Prostate gland (tissue), 2 donors: ENCODE results near the gene VASP. TPM values are rescaled to one million over a fixed set of nuclear protein-coding genes. Genes with fewer than 3 reads are reported as not detected.

Experiments used
- DNase-seq: peaks from one replicate; pipeline ENCODE4 v3.0.0-alpha.2; 2019; ENCODE audit warnings: low spot score
- H3K27ac ChIP-seq, 2 donors: fragments of 200-600 bp; sonication (generic); 2 replicates each; pipeline ENCODE4 v1.5.1; 2017 to 2019
- H3K27me3 ChIP-seq: fragments of 200-600 bp; sonication (generic); replicated peaks from 2 replicates; pipeline ENCODE4 v1.5.1; 2019; ENCODE audit not compliant: insufficient read depth
- H3K36me3 ChIP-seq, 2 donors: fragments of 200-600 bp; sonication (generic); 1 replicate in 1 of 2; 2 replicates in 1 of 2; pipeline versions ENCODE4 v1.5.1 to v1.8.1; 2017 to 2019
- H3K4me1 ChIP-seq: fragments of 200-600 bp; sonication (generic); replicated peaks from 2 replicates; pipeline ENCODE4 v1.5.1; 2019
- H3K4me3 ChIP-seq, 2 donors: fragments of 200-600 bp; sonication (generic); 2 replicates each; pipeline ENCODE4 v1.5.1; 2017 to 2019
- H3K9me3 ChIP-seq: fragments of 200-600 bp; sonication (generic); 2 replicates; pipeline ENCODE4 v1.5.1; 2017
- CTCF ChIP-seq, 4 experiments: fragments of 200-600 bp in 2 of 4; fragments of 450-650 bp in 2 of 4; sonication (generic) in 2 of 4; IDR thresholded peaks; 1 replicate in 3 of 4; 2 replicates in 1 of 4; pipeline ENCODE4 v1.5.1; 2016 to 2019; ENCODE audit warnings: antibody characterized with exemption in 4 of 4, mild to moderate bottlenecking in 2 of 4, moderate library complexity in 2 of 4
- POLR2A ChIP-seq: fragments of 450-650 bp; IDR thresholded peaks from one replicate; pipeline ENCODE4 v1.6.1; 2016; ENCODE audit warnings: antibody characterized with exemption, mild to moderate bottlenecking
- POLR2AphosphoS5 ChIP-seq: sonication (generic); formaldehyde crosslinking; IDR thresholded peaks from one replicate; pipeline ENCODE4 v1.6.1; 2017; ENCODE audit warnings: antibody characterized with exemption
- WGBS: methylation state at CpG from one replicate; pipeline ENCODE4 v1.1.5; 2018; 5-methylcytosine and 5-hydroxymethylcytosine counted together
- intact Hi-C: fragments of 100-400 bp; cut with DNase I; formaldehyde crosslinking; loops from one replicate; pipeline ENCODE4 v1.14.2; 2022
- total RNA-seq, 2 donors: library from RNA; depleted of rRNA; stranded (reverse); fragments of >200 nt; gene quantifications; one replicate each; pipeline ENCODE4 v1.1.0, GENCODE V29; 2016

The VASP gene
- total RNA-seq, 2 donors from 2014 or later: 82.7 to 119 TPM

GRCh38 chr19:45473682-45474605, 33.3 kb upstream of the VASP start:
- no peaks in the 10 kb centered on the region for H3K36me3 ChIP-seq
- no peak overlapping the region for H3K4me3 ChIP-seq
- DNase-seq: no peak
- no peak for TF ChIP-seq POLR2A
- no peak for TF ChIP-seq CTCF (IDR thresholded peaks at IDR 0.05)
- no peak for TF ChIP-seq POLR2AphosphoS5
- H3K27me3 ChIP-seq: no peaks in the 10 kb centered on the region
- 77% methylated on average over 27 of the region's 27 CpGs for WGBS
- intact Hi-C loops: no loop called here
- no peak overlapping the region for H3K27ac ChIP-seq
- H3K9me3 ChIP-seq: no peaks in the 10 kb centered on the region
- H3K4me1 ChIP-seq: peaks cover 4% of the 10 kb centered on the region

GRCh38 chr19:45474606-45475521, 32.4 kb upstream of the VASP start:
- TF ChIP-seq CTCF (IDR thresholded peaks at IDR 0.05) (no peak), POLR2A (no peak), POLR2AphosphoS5 (no peak)
- no peaks in the 10 kb centered on the region for H3K27me3 ChIP-seq
- intact Hi-C loops: no loop called here
- no peak overlapping the region for H3K4me3 ChIP-seq
- no peak overlapping the region for H3K27ac ChIP-seq
- H3K9me3 ChIP-seq: no peaks in the 10 kb centered on the region
- peaks cover 3% of the 10 kb centered on the region for H3K4me1 ChIP-seq
- WGBS: 52% methylated on average over 28 of the region's 28 CpGs
- no peaks in the 10 kb centered on the region for H3K36me3 ChIP-seq
- DNase-seq: no peak

GRCh38 chr19:45475537-45476291, 31.6 kb upstream of the VASP start:
- intact Hi-C loops: no loop called here
- no peak for DNase-seq
- Histone ChIP-seq H3K4me1 (no peaks in the 10 kb centered on the region), H3K27me3 (no peaks in the 10 kb centered on the region), H3K36me3 (no peaks in the 10 kb centered on the region), H3K27ac (no peak overlapping the region), H3K9me3 (no peaks in the 10 kb centered on the region), H3K4me3 (no peak overlapping the region)
- WGBS: 82% methylated on average over 6 of the region's 6 CpGs
- TF ChIP-seq POLR2A (no peak), CTCF (IDR thresholded peaks at IDR 0.05) (no peak), POLR2AphosphoS5 (no peak)

GRCh38 chr19:45476304-45476703, 31.0 kb upstream of the VASP start:
- no peak for TF ChIP-seq CTCF (IDR thresholded peaks at IDR 0.05)
- no peak for TF ChIP-seq POLR2A
- no peak for TF ChIP-seq POLR2AphosphoS5
- intact Hi-C loops: no loop called here
- no peak overlapping the region for H3K27ac ChIP-seq
- no peaks in the 10 kb centered on the region for H3K9me3 ChIP-seq
- H3K36me3 ChIP-seq: no peaks in the 10 kb centered on the region
- no peak for DNase-seq
- no peaks in the 10 kb centered on the region for H3K4me1 ChIP-seq
- no peak overlapping the region for H3K4me3 ChIP-seq
- WGBS: 56% methylated on average over 5 of the region's 5 CpGs
- no peaks in the 10 kb centered on the region for H3K27me3 ChIP-seq
